Activated CD8-positive, alpha-beta memory T cell treated with anti-CD3 and anti-CD28 coated beads, Interleukin-2, amount 10 ng/mL, durations not matched to agents 7 days and 5 days (primary cell): ENCODE data around the gene CIROP. TPM values are rescaled to one million over a fixed set of nuclear protein-coding genes. Genes with fewer than 3 reads are reported as not detected.

Experiments
- ATAC-seq: fragments of 150-1000 bp; cut with Tn5 transposase; one replicate; pipeline ENCODE4 v1.10.0; 2021; ENCODE audit warnings: moderate library complexity
- CTCF ChIA-PET: fragments of 350-600 bp; sonication (Branson Sonifier 250); formaldehyde crosslinking; loops from one replicate; lab custom pipeline; 2021; ENCODE audit warnings: antibody characterized with exemption; lab: Charles Lee
- DNase-seq: peaks from one replicate; pipeline ENCODE4 v3.0.0-alpha.2; 2020
- H3K27ac Mint-ChIP-seq: one replicate; pipeline ENCODE4 v1.8.0; 2021; ENCODE audit warnings: mild to moderate bottlenecking, mixed read lengths
- H3K27me3 Mint-ChIP-seq: one replicate; pipeline ENCODE4 v1.8.0; 2021; ENCODE audit warnings: mixed read lengths
- H3K36me3 Mint-ChIP-seq: one replicate; pipeline ENCODE4 v1.8.0; 2021; ENCODE audit warnings: mild to moderate bottlenecking, mixed read lengths
- H3K4me1 Mint-ChIP-seq: one replicate; pipeline ENCODE4 v1.8.0; 2021; ENCODE audit warnings: mixed read lengths
- H3K4me3 Mint-ChIP-seq: one replicate; pipeline ENCODE4 v1.8.0; 2021; ENCODE audit warnings: mild to moderate bottlenecking, moderate library complexity, mixed read lengths
- H3K9me3 Mint-ChIP-seq: one replicate; pipeline ENCODE4 v1.8.0; 2022; ENCODE audit warnings: low read depth, mixed read lengths
- total RNA-seq, 2 experiments: library from RNA; stranded (reverse); gene quantifications; one replicate each; pipeline ENCODE4 v1.2.3, GENCODE V29; 2021

Gene CIROP
- total RNA-seq, 2 experiments from 2014 or later: not detected

DNA sequence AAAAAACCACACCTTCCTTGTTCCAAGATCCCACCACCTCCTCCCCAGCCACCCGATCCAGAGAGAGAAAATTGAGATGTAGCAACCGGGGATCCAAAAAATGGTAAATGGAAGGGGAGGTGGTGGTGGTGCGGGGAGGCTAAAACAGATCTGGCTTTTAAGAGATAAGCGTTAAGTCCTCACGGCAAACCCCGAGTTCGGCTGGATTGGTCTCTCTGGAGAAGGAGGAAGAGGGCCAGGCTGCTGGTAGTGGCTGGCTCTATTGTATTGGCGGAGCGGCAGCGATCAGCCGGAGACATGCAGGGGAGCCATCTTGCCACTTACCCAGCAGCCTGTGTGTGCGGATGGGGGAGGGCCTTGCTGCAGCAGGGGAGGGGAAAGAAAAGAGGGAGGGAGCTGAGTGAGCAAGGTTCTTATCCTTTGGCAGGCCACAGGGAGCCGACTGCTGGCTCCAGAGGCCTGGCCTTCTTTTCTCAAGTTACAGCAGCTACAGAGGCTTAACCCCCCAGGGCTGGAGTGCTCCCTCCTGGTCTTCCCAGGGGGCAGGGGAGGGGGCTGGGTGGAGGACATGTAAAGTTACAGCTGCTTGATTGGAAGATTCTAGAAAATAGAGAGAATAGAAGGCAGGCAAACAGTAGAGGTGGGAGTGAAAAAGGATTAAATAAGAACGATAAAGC is 33.4 kb downstream of the CIROP start:
- Mint-ChIP-seq H3K27ac (peak overlapping the region; percentile 91), H3K4me1 (peaks cover 30% of the 10 kb centered on the region), H3K4me3 (peak overlapping the region; percentile 90), H3K27me3 (no peaks in the 10 kb centered on the region), H3K36me3 (peaks cover 45% of the 10 kb centered on the region), H3K9me3 (no peaks in the 10 kb centered on the region)
- ATAC-seq (peak; percentile 98), DNase-seq (peak; percentile 90)
- CTCF ChIA-PET: interaction anchor here (0.7 to 3.4 kb wide), 26 partner anchors 9 to 506 kb away, joined by 3 to 26 read pairs (median 5); partner anchors contain the start of genes ACIN1, AJUBA, C14orf119 and CDH24

DNA sequence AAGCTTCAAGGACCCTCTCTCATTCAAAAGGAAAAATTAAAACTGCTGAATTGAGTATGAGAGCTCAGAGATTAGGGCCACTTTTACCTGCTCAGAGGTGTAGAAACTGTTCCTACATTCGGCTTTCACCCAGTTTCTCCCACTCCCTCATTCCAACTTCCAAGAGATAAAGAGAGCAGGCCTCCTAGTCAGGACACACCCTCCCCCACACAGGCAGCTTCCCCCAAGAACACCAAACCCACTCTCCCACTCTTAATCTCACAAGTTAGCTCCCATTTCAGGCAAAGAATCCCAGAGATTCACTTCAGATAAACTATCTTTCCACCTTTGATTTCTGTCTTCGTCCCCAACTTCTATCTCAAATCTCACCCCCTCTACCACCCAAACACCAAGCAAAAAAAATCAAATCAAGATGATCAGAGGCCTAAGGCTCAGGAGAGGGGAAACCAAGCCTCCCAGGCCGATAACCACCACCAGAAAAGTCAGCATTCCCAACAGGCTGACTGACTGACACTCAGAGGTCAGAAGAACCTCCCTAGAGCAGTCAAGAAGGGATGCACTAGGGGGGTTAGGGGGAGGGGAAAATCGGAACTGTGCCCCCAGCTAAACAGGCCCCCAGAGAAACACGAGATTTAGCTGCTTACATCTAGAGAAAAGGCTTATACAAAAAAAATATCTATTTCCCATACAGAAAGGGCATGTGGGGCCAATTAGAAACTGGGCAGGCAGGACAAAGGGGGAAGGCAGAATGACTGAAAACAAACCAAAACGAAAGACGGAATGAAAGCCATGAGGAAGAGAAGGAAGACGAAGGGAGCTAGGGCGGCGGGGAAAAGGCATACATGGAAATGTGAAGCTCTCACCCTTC is 34.3 kb downstream of the CIROP start:
- peaks cover 34% of the 10 kb centered on the region for H3K4me1 Mint-ChIP-seq
- CTCF ChIA-PET: interaction anchor here (0.8 to 3.4 kb wide), 25 partner anchors 8 to 505 kb away, joined by 3 to 26 read pairs (median 5); partner anchors contain the start of genes ACIN1, AJUBA, C14orf119 and CDH24
- H3K36me3 Mint-ChIP-seq: peaks cover 46% of the 10 kb centered on the region
- no peaks in the 10 kb centered on the region for H3K27me3 Mint-ChIP-seq
- no peaks in the 10 kb centered on the region for H3K9me3 Mint-ChIP-seq
- DNase-seq (no peak), ATAC-seq (no peak)
- H3K27ac Mint-ChIP-seq: peak overlapping the region; percentile 91
- H3K4me3 Mint-ChIP-seq: peak overlapping the region; percentile 90

DNA sequence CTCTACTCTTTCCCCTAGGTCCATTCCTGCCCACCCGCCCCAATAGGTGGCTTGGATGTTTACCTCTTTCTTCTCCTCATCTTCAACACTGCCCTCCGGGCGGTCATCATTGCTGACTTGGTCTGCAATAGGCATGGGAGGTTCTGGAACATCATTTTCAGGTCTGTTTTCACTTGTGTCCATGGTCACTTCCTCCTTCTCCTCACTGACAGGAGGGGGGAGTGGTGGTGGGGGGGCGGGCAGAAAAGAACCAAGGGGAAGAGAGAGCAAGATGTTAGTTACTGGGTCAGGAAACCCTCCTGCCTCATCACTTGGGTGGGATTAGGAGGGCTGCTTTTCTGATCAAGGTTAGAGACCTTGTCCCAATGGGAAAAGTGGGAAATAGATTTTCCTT is 35.4 kb downstream of the CIROP start:
- CTCF ChIA-PET: interaction anchor here (0.7 to 19.1 kb wide), 57 partner anchors 10 to 471 kb away, joined by 3 to 867 read pairs (median 6); partner anchors contain the start of genes ABHD4, ACIN1, AJUBA and C14orf119
- H3K36me3 Mint-ChIP-seq: peaks cover 45% of the 10 kb centered on the region

DNA sequence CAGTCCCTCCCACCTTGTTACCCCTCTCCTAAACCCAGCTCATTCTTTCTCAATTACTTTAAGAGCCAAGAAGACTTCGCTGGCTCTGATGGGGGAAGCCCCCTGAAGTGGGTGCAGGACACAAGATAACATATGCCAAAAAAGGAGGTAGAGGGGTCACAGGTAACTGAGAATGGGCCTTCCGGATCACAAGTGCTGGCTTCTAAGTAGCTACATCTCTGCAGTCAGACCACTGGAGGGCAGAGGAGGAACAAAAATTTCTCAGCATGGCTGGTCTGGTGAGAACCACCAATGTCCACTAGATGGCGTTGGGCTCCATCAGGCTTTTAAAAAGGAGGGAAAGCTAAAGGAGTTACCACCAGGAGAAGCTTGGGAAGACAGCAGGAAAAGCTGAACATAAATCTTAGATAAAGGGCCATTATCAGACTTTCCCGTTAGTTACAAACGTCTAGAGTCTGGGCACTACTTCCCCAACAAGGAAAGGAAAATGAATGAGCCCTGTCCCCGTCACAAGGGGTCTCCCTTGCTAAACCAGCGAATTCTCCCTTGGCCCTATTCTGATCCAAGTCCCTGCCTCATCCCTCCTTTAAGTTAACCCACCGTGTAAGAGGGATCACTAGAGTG is 35.9 kb downstream of the CIROP start:
- peak overlapping the region; percentile 50 for H3K27ac Mint-ChIP-seq
- no peaks in the 10 kb centered on the region for H3K27me3 Mint-ChIP-seq
- H3K4me3 Mint-ChIP-seq: peak overlapping the region; percentile 48
- peaks cover 34% of the 10 kb centered on the region for H3K4me1 Mint-ChIP-seq
- H3K9me3 Mint-ChIP-seq: no peaks in the 10 kb centered on the region
- ATAC-seq: peak; percentile 75
- DNase-seq: peak; percentile 85
- CTCF ChIA-PET: interaction anchor here (0.7 to 19.1 kb wide), 67 partner anchors 10 to 1623 kb away, joined by 3 to 867 read pairs (median 5); partner anchors contain the start of genes ABHD4, ACIN1, AJUBA and C14orf119
- H3K36me3 Mint-ChIP-seq: peaks cover 48% of the 10 kb centered on the region

More for the DNA sequence above, 35.4 kb downstream of the CIROP start:
- Mint-ChIP-seq H3K9me3 (no peaks in the 10 kb centered on the region), H3K27ac (no peak overlapping the region), H3K27me3 (no peaks in the 10 kb centered on the region), H3K4me3 (no peak overlapping the region), H3K4me1 (peaks cover 34% of the 10 kb centered on the region)
- no peak for DNase-seq
- no peak for ATAC-seq

DNA sequence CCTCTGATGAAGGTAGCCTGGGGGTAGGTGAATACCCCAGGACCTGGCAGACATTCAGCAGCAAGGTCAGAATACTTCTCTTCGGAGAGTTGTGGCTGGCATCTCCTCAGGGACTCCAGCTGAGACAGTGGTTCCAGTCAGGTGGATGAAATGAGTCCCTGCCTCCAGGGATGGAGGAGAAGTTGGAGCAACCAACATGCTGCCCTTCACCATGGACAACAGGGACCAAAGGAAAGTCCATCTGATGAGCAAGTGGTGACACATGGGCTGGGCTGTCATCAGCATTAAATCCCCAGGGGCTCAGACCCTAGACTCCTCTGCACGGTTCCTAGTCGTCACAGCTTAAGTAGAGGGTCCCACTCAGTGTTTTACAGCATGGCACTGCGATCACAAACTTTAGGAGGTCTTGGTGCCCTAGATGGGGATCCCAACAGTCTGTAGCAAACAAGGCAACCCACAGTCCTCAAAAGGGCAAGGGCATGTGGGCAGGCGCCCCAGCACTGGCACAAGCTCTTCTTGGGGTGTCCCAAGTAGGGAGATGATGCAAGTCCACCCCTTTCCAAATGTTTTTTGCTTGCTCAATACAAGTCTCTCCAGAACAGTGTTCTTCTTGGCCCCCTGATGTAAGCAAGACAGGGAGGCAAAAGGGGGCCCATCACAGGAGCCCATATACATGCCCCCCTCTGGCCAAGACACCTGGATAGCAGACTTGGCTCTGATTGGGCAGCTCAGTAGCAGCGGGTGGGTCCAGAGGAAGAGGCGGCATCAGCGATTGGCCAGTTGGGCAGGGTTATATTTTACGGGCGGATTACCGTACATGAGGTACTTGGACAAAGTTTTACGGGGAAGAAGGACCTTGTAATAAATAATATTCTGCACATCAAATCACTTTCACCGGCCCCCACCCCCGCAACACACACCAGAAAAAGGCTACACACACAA is 36.7 kb downstream of the CIROP start:
- Mint-ChIP-seq H3K4me1 (peaks cover 34% of the 10 kb centered on the region), H3K9me3 (no peaks in the 10 kb centered on the region), H3K4me3 (no peak overlapping the region), H3K36me3 (peaks cover 53% of the 10 kb centered on the region), H3K27ac (no peak overlapping the region), H3K27me3 (no peaks in the 10 kb centered on the region)
- no peak for DNase-seq
- CTCF ChIA-PET: interaction anchor here (0.7 to 19.1 kb wide), 66 partner anchors 9 to 1622 kb away, joined by 3 to 867 read pairs (median 5); partner anchors contain the start of genes ABHD4, ACIN1, AJUBA and C14orf119
- ATAC-seq: no peak

DNA sequence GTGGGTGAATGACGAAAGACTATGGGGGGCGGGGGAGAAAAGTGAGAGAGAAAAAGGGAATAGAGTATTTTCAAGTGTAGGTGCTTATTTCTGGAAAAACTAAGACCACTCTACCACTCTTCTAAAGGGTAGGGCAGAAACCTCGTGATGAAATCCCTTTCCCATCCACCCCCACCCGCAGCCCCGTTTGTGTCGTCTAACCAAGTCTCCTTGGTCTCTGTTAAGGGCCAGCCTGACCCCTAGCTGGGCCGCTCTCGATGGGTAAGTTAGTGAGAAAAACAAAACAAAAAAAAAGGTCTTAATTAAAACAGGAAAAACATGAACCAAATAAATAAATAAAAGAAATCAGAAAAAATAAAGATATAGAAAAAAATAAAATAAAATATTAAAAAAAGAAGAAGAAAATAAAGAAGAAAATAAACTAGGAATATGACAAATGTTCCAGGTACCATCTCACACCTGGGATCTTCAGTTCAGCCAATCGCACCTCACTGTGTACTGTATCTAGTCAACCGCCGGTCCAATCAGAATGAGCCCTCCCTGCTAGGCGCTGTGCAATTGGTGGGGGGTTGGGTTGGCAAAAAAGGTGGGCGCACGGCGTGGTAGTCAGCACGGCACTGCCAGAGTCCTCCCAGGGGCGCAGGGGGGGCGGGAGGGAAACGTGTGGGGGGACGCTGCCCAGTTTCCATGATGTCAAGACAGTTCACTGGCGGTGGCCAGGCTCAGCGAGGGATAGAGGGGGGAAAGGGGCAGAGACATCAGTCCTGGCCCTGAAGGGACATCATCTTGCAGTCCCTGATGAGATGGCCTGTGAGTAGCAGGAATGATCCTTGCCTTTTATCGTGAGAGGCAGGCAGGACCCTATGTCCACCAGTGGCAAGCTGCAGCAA is 37.7 kb downstream of the CIROP start:
- no peaks in the 10 kb centered on the region for H3K27me3 Mint-ChIP-seq
- H3K36me3 Mint-ChIP-seq: peaks cover 55% of the 10 kb centered on the region
- no peak overlapping the region for H3K27ac Mint-ChIP-seq
- H3K4me3 Mint-ChIP-seq: no peak overlapping the region
- CTCF ChIA-PET: interaction anchor here (0.7 to 19.1 kb wide), 7 partner anchors 8 to 94 kb away, joined by 3 to 867 read pairs (median 51); partner anchors contain the start of genes ACIN1, AJUBA, C14orf119 and CDH24
- no peak for ATAC-seq
- no peaks in the 10 kb centered on the region for H3K9me3 Mint-ChIP-seq
- DNase-seq: peak; percentile 21
- H3K4me1 Mint-ChIP-seq: peaks cover 31% of the 10 kb centered on the region

DNA sequence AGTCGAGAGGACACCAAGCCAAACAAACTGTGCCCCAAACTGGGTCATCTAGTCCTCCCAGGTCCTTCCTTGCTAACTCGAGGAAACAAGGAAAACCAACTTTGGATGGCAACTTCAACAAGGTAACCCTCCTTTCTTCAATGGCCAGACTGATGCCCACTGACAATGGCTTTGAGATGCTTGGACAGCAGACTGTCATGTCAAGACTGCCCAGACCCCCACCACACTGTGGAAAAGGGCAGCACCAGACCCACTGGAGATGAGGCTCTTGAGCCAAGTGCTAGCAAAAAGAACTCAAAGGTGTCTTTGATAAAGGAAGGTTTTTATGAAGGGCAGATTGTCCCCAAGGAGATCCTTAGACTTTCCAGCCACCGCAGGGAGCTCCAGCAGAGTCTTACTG is 38.4 kb downstream of the CIROP start:
- ATAC-seq (no peak), DNase-seq (peak; percentile 11)
- CTCF ChIA-PET: interaction anchor here (0.7 to 19.1 kb wide), 4 partner anchors 7 to 93 kb away, joined by 3 to 867 read pairs (median 29); partner anchors contain the start of genes AJUBA and CDH24
- Mint-ChIP-seq H3K36me3 (peaks cover 54% of the 10 kb centered on the region), H3K9me3 (no peaks in the 10 kb centered on the region), H3K4me1 (peaks cover 25% of the 10 kb centered on the region), H3K27ac (no peak overlapping the region), H3K27me3 (no peaks in the 10 kb centered on the region), H3K4me3 (no peak overlapping the region)

DNA sequence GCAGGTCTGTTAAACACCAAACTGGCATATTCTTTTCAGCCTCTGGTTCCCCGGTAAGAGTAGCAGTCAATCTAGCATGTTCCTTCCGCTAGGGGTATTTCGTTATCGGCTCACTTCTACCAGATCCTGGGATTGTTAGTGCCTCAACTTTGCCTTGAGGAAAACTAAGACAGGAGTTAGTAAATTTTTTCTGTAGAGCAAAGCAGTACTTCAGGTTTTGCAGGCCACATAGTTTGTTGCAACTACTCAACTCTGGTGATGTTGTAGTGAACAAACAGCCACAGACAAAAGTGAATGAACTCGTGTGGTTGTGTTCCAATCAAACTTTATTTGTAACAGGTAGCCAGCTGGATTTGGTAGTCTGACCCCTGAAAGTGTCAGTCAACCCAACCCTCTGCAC is 41.2 kb downstream of the CIROP start:
- H3K9me3 Mint-ChIP-seq: no peaks in the 10 kb centered on the region
- no peak overlapping the region for H3K4me3 Mint-ChIP-seq
- ATAC-seq (no peak), DNase-seq (no peak)
- CTCF ChIA-PET: interaction anchor here (1.1 to 19.1 kb wide), 2 partner anchors 13 to 72 kb away, joined by 4 to 867 read pairs; partner anchors contain the start of gene AJUBA
- no peaks in the 10 kb centered on the region for H3K27me3 Mint-ChIP-seq
- peaks cover 54% of the 10 kb centered on the region for H3K36me3 Mint-ChIP-seq
- peaks cover 9% of the 10 kb centered on the region for H3K4me1 Mint-ChIP-seq
- H3K27ac Mint-ChIP-seq: peak overlapping the region; percentile 23

DNA sequence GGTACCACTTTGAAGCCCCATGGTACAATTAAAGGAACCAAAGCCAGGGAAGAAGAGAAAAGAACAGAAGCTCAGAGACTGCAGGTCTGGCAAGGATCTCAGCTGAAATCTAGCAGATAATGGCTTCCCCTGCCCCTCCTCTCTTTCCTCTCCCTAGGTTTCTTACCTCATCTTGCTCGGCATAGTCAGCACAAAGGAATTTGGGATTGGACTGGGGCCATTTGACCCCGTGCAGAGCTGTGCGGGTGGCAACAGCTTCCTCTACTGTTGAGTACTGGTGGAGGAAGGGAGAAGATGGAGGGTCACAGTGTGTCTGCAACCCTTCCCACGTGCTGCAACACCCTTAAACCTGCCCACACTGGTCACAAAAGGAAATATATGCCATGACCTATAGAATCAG is 42.8 kb downstream of the CIROP start:
- Mint-ChIP-seq H3K4me3 (no peak overlapping the region), H3K9me3 (no peaks in the 10 kb centered on the region), H3K27me3 (peaks cover under 1% of the 10 kb centered on the region), H3K36me3 (peaks cover 46% of the 10 kb centered on the region), H3K27ac (no peak overlapping the region), H3K4me1 (peaks cover 9% of the 10 kb centered on the region)
- ATAC-seq (no peak), DNase-seq (no peak)
- CTCF ChIA-PET: interaction anchor here (0.7 to 19.1 kb wide), 8 partner anchors 9 to 90 kb away, joined by 3 to 867 read pairs (median 8); partner anchors contain the start of gene AJUBA

DNA sequence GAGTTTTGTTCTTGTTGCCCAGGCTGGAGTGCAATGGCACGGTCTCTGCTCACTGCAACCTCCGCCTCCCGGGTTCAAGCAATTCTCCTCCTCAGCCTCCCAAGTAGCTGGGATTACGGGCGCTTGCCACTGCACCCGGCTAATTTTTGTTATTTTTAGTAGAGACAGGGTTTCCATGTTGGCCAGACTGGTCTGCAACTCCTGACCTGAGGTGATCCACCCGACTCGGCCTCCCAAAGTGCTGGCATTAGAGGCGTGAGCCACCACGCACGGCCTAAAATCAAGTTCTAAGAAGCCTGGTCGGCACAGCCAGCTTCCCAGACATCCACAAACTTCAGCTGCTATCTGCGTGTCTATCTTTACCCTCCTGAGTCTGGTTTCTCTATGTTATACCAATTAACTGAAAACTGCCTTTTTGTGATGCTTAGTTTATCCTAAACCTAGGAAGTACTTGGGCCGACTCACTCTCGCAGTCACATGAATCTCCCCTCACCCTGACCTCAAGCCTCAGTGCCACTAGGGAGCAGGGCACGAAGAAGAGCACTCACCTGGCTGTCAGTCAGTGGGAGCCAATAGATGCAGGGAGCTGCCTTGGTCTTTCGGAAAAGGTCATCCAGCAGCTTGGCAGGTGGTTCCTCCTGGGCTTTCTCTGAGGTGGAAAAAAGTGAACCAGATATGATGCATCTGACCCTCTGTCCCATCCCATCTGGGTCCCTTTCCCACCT is 44.1 kb downstream of the CIROP start:
- Mint-ChIP-seq H3K4me1 (peaks cover 18% of the 10 kb centered on the region), H3K36me3 (peaks cover 37% of the 10 kb centered on the region), H3K9me3 (no peaks in the 10 kb centered on the region), H3K4me3 (no peak overlapping the region), H3K27ac (no peak overlapping the region), H3K27me3 (peaks cover 8% of the 10 kb centered on the region)
- no peak for DNase-seq
- no peak for ATAC-seq
- CTCF ChIA-PET: interaction anchor here (0.8 to 19.1 kb wide), 10 partner anchors 7 to 242 kb away, joined by 3 to 867 read pairs (median 15); partner anchors contain the start of genes ACIN1, AJUBA, C14orf119 and PPP1R3E
